IPS-18a (cell line): ENCODE results near the gene MTPN.

Experiments
- H3K27ac ChIP-seq: one replicate; pipeline ENCODE4 v1.5.1; 2013; ENCODE audit warnings: low read length
- H3K27me3 ChIP-seq: one replicate; pipeline ENCODE4 v1.6.1; 2013; ENCODE audit warnings: mild to moderate bottlenecking, low read length; ENCODE audit not compliant: control insufficient read depth, insufficient read depth
- H3K36me3 ChIP-seq: one replicate; pipeline ENCODE4 v1.6.1; 2013; ENCODE audit warnings: low read depth, low read length; ENCODE audit not compliant: control insufficient read depth
- H3K4me1 ChIP-seq: one replicate; pipeline ENCODE4 v1.6.1; 2013; ENCODE audit warnings: low read depth, low read length; ENCODE audit not compliant: control insufficient read depth
- H3K4me3 ChIP-seq: one replicate; pipeline ENCODE4 v1.5.1; 2013; ENCODE audit warnings: low read length
- H3K9ac ChIP-seq: one replicate; pipeline ENCODE4 v1.6.1; 2013; ENCODE audit warnings: mild to moderate bottlenecking, low read length, moderate library complexity
- H3K9me3 ChIP-seq: one replicate; pipeline ENCODE4 v1.6.1; 2013; ENCODE audit warnings: low read depth, low read length; ENCODE audit not compliant: control insufficient read depth

The MTPN gene

GRCh38 chr7:135966341-135967043, 10.7 kb downstream of the MTPN start:
- Histone ChIP-seq H3K4me1 (no peaks in the 10 kb centered on the region), H3K27me3 (no peaks in the 10 kb centered on the region), H3K27ac (no peak overlapping the region), H3K9ac (no peak overlapping the region), H3K9me3 (no peaks in the 10 kb centered on the region), H3K4me3 (no peak overlapping the region), H3K36me3 (peaks cover 2% of the 10 kb centered on the region)

- Histone ChIP-seq H3K27me3 (no peaks in the 10 kb centered on the region), H3K9ac (no peak overlapping the region), H3K9me3 (no peaks in the 10 kb centered on the region), H3K4me1 (no peaks in the 10 kb centered on the region), H3K27ac (no peak overlapping the region), H3K4me3 (no peak overlapping the region), H3K36me3 (no peaks in the 10 kb centered on the region)
Observed at GRCh38 chr7:135965602-135966001, 11.6 kb downstream of the MTPN start.

DNA sequence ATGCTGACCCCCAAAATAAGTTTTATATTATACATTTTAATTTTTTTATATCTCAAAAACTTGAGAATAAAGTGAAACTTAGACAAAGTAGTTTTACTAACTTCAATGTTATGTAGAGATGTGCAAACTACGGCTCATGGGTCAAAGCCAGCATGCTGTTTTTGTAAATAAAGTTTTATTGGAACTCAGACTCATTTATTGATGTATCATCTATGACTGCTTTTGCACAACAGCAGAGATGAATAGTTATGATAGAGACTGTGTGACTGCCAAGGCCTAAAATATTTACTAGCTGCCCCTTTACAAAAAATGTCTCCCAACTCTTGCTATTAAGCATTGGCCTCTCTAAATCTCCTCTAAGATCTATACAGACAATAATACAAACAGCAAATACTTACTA, 12.4 kb downstream of the MTPN start:
- H3K27ac ChIP-seq, result no peak overlapping the region
- no peaks in the 10 kb centered on the region for H3K9me3 ChIP-seq
- no peaks in the 10 kb centered on the region for H3K36me3 ChIP-seq
- H3K4me1 ChIP-seq, result no peaks in the 10 kb centered on the region
- no peak overlapping the region for H3K4me3 ChIP-seq
- no peak overlapping the region for H3K9ac ChIP-seq
- no peaks in the 10 kb centered on the region for H3K27me3 ChIP-seq

DNA sequence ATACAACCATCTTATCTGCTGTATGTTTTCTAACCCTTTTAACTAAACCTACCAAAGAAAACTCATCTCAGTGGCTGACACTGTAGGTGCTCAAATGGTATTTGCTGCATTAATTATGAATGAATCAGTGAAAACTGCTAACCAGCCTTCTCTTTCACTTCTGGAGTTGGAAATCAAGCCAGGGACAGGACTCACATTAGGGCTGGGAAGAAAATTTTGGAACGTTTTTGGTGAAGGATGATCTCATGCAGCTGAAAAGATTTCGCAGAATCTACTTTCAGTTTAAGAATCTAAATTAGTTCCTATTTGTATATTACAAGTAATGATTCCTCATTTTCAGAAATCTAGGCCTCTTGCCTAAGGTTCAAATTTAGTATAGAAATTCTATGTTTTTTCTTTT, 12.9 kb downstream of the MTPN start:
- Histone ChIP-seq H3K4me3 (no peak overlapping the region), H3K36me3 (no peaks in the 10 kb centered on the region), H3K9ac (no peak overlapping the region), H3K27me3 (no peaks in the 10 kb centered on the region), H3K27ac (no peak overlapping the region), H3K9me3 (no peaks in the 10 kb centered on the region), H3K4me1 (no peaks in the 10 kb centered on the region)

DNA sequence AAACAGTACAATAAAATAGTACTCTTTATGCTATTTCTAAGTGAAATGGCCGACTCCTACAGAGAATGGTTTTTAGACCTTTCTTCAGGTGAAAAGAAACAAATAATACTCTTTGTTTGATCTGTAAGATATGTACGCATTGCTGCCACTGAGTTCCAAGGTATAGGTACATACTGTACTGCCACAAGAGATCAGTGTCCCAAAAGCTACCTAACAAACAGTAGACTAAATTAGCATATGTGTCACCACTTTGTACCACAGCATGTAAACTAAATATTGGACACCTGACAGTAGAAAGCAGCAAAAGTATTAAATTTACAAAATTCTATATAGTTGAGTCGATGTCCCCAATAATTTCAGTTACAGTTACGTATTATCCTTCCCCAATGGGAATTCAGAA, 14.4 kb downstream of the MTPN start:
- Histone ChIP-seq H3K9ac (no peak overlapping the region), H3K27me3 (no peaks in the 10 kb centered on the region), H3K4me1 (no peaks in the 10 kb centered on the region), H3K9me3 (no peaks in the 10 kb centered on the region), H3K4me3 (no peak overlapping the region), H3K27ac (no peak overlapping the region), H3K36me3 (no peaks in the 10 kb centered on the region)

GRCh38 chr7:135960709-135961451, 16.3 kb downstream of the MTPN start:
- H3K9me3 ChIP-seq, result no peaks in the 10 kb centered on the region
- H3K27ac ChIP-seq, result no peak overlapping the region
- H3K27me3 ChIP-seq, result no peaks in the 10 kb centered on the region
- no peak overlapping the region for H3K9ac ChIP-seq
- H3K36me3 ChIP-seq, result no peaks in the 10 kb centered on the region
- H3K4me3 ChIP-seq, result no peak overlapping the region
- H3K4me1 ChIP-seq, result no peaks in the 10 kb centered on the region

DNA sequence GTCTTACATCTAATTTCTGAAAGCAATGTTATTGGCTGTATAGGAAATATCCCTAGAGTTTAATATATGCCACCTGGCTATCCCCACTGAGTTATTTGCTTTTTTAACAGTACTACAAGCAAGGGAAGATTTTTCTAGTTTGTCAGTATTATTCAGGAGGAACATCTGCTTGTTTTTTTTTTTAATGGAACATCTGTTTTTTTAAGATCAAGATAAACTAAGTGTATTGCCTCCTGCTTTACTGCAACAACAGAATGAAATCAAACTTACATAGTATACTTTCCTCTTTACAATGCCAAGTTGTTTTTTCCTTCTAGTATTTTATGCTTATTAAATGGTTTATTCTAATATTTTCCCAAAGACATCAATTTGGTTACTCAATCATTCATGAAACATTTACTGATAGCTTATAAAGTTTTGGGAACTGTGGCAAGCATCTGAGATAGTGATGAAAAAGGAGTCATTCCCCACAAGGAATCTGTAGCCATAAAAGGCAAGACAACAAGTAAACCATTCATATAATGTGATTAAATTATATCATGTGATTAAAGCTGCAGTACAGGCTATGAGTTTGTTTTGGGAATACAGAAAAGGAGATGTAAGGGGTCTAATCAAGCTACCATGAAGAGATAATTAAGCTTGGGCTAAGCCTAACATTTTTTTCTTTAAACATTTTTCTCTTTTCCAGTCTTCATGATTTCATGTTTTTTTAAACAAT, 17.4 kb downstream of the MTPN start:
- H3K4me3 ChIP-seq, result no peak overlapping the region
- H3K27ac ChIP-seq, result no peak overlapping the region
- H3K4me1 ChIP-seq, result no peaks in the 10 kb centered on the region
- no peaks in the 10 kb centered on the region for H3K36me3 ChIP-seq
- H3K9me3 ChIP-seq, result no peaks in the 10 kb centered on the region
- H3K27me3 ChIP-seq, result no peaks in the 10 kb centered on the region
- no peak overlapping the region for H3K9ac ChIP-seq

GRCh38 chr7:135958173-135958572, 19.0 kb downstream of the MTPN start:
- Histone ChIP-seq H3K4me3 (no peak overlapping the region), H3K4me1 (no peaks in the 10 kb centered on the region), H3K36me3 (no peaks in the 10 kb centered on the region), H3K9me3 (no peaks in the 10 kb centered on the region), H3K9ac (no peak overlapping the region), H3K27me3 (no peaks in the 10 kb centered on the region), H3K27ac (no peak overlapping the region)

- Histone ChIP-seq H3K27me3 (no peaks in the 10 kb centered on the region), H3K9ac (no peak overlapping the region), H3K9me3 (no peaks in the 10 kb centered on the region), H3K4me1 (no peaks in the 10 kb centered on the region), H3K27ac (no peak overlapping the region), H3K4me3 (no peak overlapping the region), H3K36me3 (no peaks in the 10 kb centered on the region)
Observed at GRCh38 chr7:135957627-135958026, 19.5 kb downstream of the MTPN start.

DNA sequence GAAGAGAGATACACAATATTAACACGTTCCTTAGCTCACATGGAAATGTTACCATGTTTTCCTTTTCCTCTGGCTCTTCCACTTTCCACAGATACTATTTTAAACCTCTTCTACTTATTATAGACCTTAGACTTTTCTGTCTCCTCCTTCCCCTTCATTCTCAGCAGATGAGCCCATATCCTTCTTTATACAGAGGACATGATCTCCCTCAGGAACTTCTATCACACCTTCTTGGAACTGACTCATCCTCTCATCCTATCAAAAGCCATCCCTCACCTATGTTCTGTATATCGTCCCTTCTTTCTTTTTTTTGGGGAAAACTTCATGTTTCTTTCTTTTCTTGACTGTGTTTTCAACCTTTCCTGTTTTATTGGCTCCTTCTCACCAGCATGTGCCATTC, 20.8 kb downstream of the MTPN start:
- Histone ChIP-seq H3K36me3 (no peaks in the 10 kb centered on the region), H3K9me3 (no peaks in the 10 kb centered on the region), H3K4me3 (no peak overlapping the region), H3K27ac (no peak overlapping the region), H3K4me1 (no peaks in the 10 kb centered on the region), H3K9ac (no peak overlapping the region), H3K27me3 (no peaks in the 10 kb centered on the region)

DNA sequence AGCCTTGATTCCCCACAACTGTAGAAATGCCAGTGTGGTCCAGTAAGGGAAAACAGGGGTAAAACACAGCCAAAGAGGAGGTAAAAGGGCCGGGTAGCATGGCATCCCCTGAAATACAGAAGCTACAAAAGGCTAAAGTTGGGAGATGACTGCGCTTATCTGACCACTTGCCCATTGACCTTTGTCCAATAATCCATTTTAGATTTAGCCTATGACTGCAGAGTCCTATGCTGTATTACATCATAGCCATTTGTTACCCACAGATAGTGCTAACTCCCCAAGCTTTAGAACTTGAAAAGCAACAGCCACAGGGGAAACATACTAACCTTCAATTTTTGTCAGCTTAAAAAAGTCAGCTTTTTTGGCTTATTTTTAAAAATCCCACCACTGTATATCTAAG, 26.2 kb downstream of the MTPN start:
- Histone ChIP-seq H3K27me3 (no peaks in the 10 kb centered on the region), H3K4me1 (no peaks in the 10 kb centered on the region), H3K4me3 (no peak overlapping the region), H3K36me3 (peaks cover 28% of the 10 kb centered on the region), H3K9ac (no peak overlapping the region), H3K9me3 (no peaks in the 10 kb centered on the region), H3K27ac (no peak overlapping the region)
